ENCODE measurements around the gene MYO5A.

The MYO5A gene

DNA sequence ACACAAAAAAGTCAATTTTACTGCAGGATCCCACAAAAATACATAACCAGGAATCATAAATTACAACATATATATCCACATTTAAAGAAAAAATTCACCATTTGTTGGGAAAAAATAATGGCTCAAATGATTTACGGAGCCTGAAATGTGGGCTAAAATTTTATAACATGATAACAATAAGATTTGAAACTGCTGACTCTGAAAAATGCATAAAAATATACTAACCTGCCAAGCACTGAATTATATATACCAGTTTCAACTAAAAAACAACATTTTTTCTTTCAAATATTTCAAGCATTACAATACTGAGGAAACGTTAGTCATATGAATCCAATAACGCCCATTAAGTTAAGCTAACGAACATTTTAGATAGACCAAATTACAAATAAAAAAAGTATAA, 220.8 kb downstream of the MYO5A start:
- TF ChIP-seq ZFX (IDR thresholded peaks at IDR 0.05) (no peak), CTCF (conservative IDR thresholded peaks at IDR 0.05) (no peak)
- no peak overlapping the region for H3K27ac ChIP-seq

GRCh38 chr15:52306270-52306669, 222.4 kb downstream of the MYO5A start:
- no peak overlapping the region for H3K27ac ChIP-seq
- TF ChIP-seq CTCF (conservative IDR thresholded peaks at IDR 0.05) (no peak), ZFX (IDR thresholded peaks at IDR 0.05) (no peak)

DNA sequence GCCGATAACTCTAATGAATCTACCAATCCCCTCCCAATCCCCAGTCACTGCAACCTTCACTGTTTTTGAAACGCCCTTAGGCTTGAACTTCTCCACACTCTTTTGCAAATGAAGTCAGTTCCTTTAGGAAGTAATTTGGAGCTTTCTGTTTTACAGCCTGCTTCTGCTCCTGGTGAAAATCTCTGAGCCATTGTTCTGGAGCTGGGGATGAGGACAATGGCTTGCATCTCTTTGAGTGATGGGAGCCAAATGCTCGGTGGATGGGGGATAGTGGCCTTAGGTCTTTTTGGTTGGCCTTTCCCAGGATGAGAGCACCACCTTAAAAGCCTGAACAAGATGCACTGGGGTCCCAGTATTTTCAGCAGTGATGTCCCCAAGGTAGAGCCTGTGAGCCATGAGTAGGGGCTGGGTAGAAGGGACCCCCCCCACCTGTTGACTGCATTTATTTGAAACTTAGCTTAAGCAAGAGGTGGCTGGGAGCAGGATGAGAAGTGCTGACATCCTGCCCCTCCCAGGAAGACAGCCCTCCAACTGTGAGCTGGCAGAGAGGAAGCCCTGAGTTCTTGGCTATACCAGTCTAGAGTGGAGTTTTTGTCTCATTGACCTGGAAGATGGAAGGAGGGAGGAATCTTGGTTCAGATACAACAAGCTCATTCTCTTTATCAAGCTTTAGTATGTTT, 225.4 kb downstream of the MYO5A start:
- TF ChIP-seq ZFX (IDR thresholded peaks at IDR 0.05) (no peak), CTCF (conservative IDR thresholded peaks at IDR 0.05) (no peak)
- no peak overlapping the region for H3K27ac ChIP-seq

- H3K27ac ChIP-seq: no peak overlapping the region
- TF ChIP-seq ZFX (IDR thresholded peaks at IDR 0.05): no peak
Observed at GRCh38 chr15:52301265-52301847, 227.3 kb downstream of the MYO5A start.

GRCh38 chr15:52295421-52296001, 233.2 kb downstream of the MYO5A start, which contains the start of gene MYO5C:
TSS of gene MYO5C (minus strand) at chr15:52295804. CDS start at chr15:52295636, 168 bp downstream.
- peak within 1 kb of the TSS; percentile 91 for H3K27ac ChIP-seq
- TF ChIP-seq CTCF (conservative IDR thresholded peaks at IDR 0.05): no peak
- TF ChIP-seq ZFX (IDR thresholded peaks at IDR 0.05): peak; percentile 89

DNA sequence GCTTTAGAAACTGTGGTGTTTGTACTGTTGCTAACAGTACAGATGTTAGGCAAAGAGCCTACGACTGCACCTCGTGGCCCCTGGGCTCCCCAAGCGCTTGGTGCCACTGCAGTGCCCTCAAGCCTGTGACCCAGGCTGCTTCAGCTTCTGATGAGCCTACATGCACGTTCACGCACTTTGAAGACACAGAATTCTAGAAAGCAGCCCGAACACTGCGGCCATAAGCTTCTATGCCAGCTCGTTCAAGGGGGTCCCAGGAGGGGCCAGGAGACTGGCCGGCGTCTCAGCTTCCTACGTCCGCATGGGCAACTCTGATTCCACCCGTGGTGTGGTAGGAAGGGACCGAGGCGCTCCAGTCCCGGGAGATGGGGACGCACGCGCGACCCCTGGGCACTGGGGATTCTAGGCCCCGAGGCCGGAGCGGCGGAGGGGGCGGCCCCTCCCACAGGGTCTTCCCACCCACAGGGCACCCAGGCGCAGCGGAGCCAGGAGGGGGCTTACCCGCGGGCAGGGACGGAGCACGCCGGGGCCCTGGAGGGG, 233.7 kb downstream of the MYO5A start:
- peak overlapping the region; percentile 91 for H3K27ac ChIP-seq
- TF ChIP-seq CTCF (conservative IDR thresholded peaks at IDR 0.05) (no peak), ZFX (IDR thresholded peaks at IDR 0.05) (no peak)

- TF ChIP-seq ZFX (IDR thresholded peaks at IDR 0.05): no peak
- no peak for TF ChIP-seq CTCF (conservative IDR thresholded peaks at IDR 0.05)
Observed at GRCh38 chr15:52292780-52293392, 235.8 kb downstream of the MYO5A start.

More at GRCh38 chr15:52292780-52293392, 235.8 kb downstream of the MYO5A start:
- no peak overlapping the region for H3K27ac ChIP-seq

All from C4-2B (cell line).